Kidney epithelial cell (primary cell): ENCODE data around the gene LNX1. TPM values are rescaled to one million over a fixed set of nuclear protein-coding genes. Genes with fewer than 3 reads are reported as not detected.
A peak's percentile ranks its signal among the peaks of the same experiment; 100 is the strongest.

Experiments used
- DNase-seq: peaks from one replicate; pipeline ENCODE4 v3.0.0-alpha.2; 2010; ENCODE audit warnings: low read depth
- H3K27me3 ChIP-seq: 2 replicates; pipeline ENCODE4 v1.6.0; 2011; ENCODE audit warnings: low read length; ENCODE audit not compliant: control insufficient read depth, insufficient read depth
- H3K36me3 ChIP-seq: 2 replicates; pipeline ENCODE4 v1.5.1; 2011; ENCODE audit warnings: low read length; ENCODE audit not compliant: control insufficient read depth, insufficient read depth
- H3K4me3 ChIP-seq: 2 replicates; pipeline ENCODE4 v1.5.1; 2011; ENCODE audit warnings: low read depth, mild to moderate bottlenecking, control low read depth, low read length
- total RNA-seq: library from RNA; depleted of rRNA; stranded (reverse); fragments of >200 nt; gene quantifications from 2 replicates; pipeline ENCODE4 v1.2.3, GENCODE V29; 2015
- TF ChIP-seq, protein P1 (sequence below): IDR thresholded peaks from 2 replicates; pipeline ENCODE4 v1.5.1; 2011; ENCODE audit warnings: mild to moderate bottlenecking, moderate library complexity, low read length, control low read depth, inconsistent platforms; ENCODE audit not compliant: insufficient read depth, poor library complexity, severe bottlenecking

LNX1 gene
- total RNA-seq, 1 donor from 2014 or later: 6.9 TPM

DNA sequence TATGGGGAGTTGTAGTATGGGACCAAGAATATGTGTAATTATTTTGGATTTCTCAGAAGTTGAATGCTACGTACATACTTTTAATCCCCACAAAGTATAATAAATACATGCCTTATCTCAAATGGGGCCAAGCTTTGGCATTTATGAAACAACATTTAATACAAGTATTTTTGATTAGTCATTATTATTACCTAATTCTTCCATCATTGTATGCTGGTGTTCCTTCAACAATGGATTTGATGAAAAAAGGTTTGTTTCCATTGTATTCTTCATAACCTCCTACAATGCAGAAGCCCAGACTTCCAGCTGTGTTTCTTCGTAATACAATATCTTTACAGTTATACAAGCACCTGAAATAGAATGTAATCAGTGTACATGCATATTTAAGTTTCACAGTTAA is 130.0 kb downstream of the LNX1 start:
- DNase-seq: no peak
- Histone ChIP-seq H3K27me3 (no peaks in the 10 kb centered on the region), H3K36me3 (no peaks in the 10 kb centered on the region), H3K4me3 (no peak overlapping the region)
- TF ChIP-seq, protein P1, sequence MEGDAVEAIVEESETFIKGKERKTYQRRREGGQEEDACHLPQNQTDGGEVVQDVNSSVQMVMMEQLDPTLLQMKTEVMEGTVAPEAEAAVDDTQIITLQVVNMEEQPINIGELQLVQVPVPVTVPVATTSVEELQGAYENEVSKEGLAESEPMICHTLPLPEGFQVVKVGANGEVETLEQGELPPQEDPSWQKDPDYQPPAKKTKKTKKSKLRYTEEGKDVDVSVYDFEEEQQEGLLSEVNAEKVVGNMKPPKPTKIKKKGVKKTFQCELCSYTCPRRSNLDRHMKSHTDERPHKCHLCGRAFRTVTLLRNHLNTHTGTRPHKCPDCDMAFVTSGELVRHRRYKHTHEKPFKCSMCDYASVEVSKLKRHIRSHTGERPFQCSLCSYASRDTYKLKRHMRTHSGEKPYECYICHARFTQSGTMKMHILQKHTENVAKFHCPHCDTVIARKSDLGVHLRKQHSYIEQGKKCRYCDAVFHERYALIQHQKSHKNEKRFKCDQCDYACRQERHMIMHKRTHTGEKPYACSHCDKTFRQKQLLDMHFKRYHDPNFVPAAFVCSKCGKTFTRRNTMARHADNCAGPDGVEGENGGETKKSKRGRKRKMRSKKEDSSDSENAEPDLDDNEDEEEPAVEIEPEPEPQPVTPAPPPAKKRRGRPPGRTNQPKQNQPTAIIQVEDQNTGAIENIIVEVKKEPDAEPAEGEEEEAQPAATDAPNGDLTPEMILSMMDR: no peak

DNA sequence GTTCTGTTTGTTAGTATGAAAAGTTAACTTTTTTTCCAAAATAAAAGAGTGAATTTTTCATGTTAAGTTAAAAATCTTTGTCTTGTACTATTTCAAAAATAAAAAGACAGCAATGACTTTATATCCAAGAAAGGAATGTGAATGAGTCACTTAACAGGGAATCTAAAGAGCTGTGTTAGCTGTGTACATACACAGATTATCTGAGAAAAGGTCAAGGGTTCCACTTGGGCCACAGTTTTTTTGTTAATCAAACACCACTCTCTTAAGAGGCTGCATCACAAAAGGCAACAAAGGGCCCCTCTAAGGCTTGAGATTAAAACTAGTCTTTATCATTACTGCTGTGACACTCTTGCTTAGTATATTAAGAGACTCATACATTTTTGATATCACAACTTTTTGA is 131.7 kb downstream of the LNX1 start:
- Histone ChIP-seq H3K27me3 (no peaks in the 10 kb centered on the region), H3K36me3 (no peaks in the 10 kb centered on the region), H3K4me3 (no peak overlapping the region)
- TF ChIP-seq, protein P1: no peak
- peak; percentile 5 for DNase-seq

DNA sequence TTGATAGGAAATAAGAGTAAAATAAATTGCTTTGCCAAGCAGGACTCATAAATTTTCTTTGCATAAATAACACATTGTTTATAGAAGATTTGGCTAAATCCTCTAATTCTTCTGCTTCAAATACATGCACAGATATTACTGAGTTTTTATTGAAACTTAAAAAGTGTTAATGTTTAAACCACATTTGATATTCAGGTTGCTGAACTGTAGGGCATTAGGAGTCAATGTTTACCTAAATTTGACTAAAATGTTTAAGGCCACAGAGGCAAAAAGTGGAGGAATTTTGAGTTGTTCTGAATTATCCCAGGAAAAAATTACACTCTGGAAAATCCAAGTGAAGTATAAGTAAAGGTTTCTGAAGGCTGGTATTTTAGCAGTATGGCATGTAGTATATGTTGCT is 135.1 kb downstream of the LNX1 start:
- TF ChIP-seq, protein P1: no peak
- no peaks in the 10 kb centered on the region for H3K27me3 ChIP-seq
- no peak overlapping the region for H3K4me3 ChIP-seq
- H3K36me3 ChIP-seq: peaks cover 2% of the 10 kb centered on the region
- DNase-seq: no peak

DNA sequence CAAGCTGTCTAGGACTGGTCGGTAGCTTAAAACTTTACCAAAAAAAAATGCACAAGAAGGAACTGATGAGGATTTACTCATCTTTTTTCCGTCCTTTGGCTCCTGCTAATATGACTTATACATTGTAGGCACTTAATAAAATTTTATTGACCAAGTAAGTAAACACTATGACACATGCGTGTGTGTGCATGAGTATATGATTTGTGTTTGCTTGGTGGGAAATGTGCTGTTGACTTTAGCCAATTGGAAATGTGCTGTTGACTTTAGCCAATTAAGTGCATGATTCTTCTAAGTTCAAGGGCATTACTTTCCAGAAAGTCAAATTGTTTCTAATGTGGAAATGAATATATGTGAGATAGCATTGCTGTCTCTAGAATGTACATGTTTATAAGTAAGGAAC is 135.5 kb downstream of the LNX1 start:
- H3K4me3 ChIP-seq: no peak overlapping the region
- H3K27me3 ChIP-seq: no peaks in the 10 kb centered on the region
- DNase-seq: no peak
- TF ChIP-seq, protein P1: no peak
- H3K36me3 ChIP-seq: peaks cover 2% of the 10 kb centered on the region

DNA sequence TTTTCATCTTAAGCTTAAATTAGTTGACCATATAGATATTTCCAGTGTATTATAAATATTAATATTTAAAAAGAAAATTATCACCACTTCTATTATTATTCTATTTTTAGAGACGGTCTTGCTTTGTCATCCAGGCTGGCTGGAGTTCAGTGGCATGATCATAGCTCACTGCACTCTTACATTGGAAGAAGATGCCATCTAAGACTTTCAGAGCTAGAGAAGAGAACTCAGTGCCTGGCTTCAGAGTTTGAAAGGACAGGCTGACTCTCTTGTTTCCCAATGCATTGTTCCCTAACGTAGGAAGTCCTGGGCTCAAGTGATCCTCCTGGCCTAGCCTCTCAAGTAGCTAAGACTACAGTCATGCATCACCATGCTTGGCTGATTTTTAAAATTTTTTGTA is 137.9 kb downstream of the LNX1 start:
- DNase-seq: no peak
- TF ChIP-seq, protein P1: no peak
- Histone ChIP-seq H3K27me3 (no peaks in the 10 kb centered on the region), H3K36me3 (peaks cover 2% of the 10 kb centered on the region), H3K4me3 (no peak overlapping the region)

DNA sequence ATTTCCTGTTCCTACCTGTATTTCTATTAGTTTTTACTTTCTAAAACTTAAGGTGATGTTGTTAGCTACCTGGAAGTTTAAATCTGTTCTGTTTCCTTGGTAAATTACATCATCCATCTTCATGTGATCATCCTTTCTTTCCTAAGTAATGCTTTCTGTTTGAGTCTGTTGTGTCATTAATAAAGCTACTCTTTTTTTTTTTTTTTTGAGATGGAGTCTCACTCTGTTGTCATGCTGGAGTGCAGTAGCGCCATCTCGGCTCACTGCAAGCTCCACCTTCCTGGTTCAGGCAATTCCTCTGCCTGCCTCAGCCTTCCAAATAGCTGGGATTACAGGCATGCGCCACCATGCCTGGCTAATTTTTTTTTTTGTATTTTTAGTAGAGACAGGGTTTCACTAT is 140.5 kb downstream of the LNX1 start:
- Histone ChIP-seq H3K27me3 (no peaks in the 10 kb centered on the region), H3K36me3 (peaks cover 2% of the 10 kb centered on the region), H3K4me3 (no peak overlapping the region)
- no peak for DNase-seq
- TF ChIP-seq, protein P1: no peak
